GM18519 (cell line): ENCODE measurements around the gene SMAD5.

ENCODE experiments used
- ATAC-seq: cut with Tn5 transposase; IDR thresholded peaks from one replicate; pipeline ENCODE4 v1.9.1; 2021; ENCODE audit warnings: mild to moderate bottlenecking, moderate library complexity; ENCODE audit not compliant: unreplicated experiment, low FRiP score

The SMAD5 gene

DNA sequence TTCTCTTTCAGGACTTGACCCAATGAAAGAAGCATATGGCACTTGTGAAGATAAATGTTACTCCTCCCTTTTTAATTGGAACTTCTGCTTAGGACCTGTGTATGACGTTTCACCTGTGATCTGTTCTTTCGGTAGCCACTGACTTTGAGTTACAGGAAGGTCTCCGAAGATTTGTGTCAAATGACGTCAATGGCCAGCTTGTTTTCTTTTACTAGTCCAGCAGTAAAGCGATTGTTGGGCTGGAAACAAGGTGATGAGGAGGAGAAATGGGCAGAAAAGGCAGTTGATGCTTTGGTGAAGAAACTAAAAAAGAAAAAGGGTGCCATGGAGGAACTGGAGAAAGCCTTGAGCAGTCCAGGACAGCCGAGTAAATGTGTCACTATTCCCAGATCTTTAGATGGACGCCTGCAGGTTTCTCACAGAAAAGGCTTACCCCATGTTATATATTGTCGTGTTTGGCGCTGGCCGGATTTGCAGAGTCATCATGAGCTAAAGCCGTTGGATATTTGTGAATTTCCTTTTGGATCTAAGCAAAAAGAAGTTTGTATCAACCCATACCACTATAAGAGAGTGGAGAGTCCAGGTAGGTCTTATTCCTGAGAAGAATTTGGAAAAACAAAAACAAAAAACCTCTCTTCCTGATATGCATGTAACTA is 21.1 kb downstream of the SMAD5 start:
- no peak for ATAC-seq

DNA sequence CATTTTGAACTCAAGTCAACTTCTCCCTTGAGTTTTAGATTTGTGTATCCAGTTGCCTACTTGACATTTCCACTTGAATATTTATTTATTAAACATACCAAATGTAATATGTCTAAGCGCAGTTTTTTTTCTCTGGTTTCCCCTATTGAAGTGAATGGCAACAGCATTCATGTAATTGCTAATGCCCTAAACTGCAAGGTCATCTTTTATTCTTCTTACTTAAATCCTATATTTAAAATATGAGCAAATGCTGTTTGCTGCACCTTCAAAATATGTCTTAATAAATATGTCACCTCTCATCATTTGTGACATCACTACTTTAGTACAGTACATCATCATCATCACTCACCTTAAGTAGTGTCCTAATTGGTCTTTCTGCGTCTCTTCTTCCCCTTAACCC is 22.4 kb downstream of the SMAD5 start:
- no peak for ATAC-seq

- no peak for ATAC-seq
These were observed 23.1 kb downstream of the SMAD5 start for GRCh38 chr5:136155761-136156160.

DNA sequence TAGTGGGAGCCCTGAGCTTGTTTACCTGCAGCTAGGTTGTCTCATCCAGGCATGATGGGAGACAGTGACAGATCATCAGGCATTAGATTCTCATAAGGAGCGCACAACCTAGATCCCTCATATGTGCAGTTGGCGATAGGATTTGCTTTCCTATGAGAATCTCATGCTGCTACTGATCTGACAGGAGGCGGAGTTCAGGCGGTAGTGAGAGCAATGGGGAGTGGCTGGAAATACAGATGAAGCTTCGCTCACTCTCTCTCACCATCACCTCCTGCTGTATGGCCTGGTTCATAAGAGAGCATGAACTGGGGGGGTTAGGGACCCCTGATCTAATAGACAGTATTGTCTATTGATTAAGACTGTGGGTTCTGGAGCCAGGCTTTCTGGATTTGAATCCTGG is 24.9 kb downstream of the SMAD5 start:
- ATAC-seq, result no peak

- ATAC-seq, result no peak
These were observed 26.8 kb downstream of the SMAD5 start for GRCh38 chr5:136159457-136159856.

- ATAC-seq, result no peak
These were observed 29.4 kb downstream of the SMAD5 start for GRCh38 chr5:136162008-136162407.

- no peak for ATAC-seq
These were observed 31.6 kb downstream of the SMAD5 start for GRCh38 chr5:136164226-136164625.

GRCh38 chr5:136166909-136167308 is 34.3 kb downstream of the SMAD5 start:
- peak; percentile 69 for ATAC-seq

GRCh38 chr5:136169218-136169617 is 36.6 kb downstream of the SMAD5 start:
- no peak for ATAC-seq

- ATAC-seq, result peak; percentile 72
These were observed 41.5 kb downstream of the SMAD5 start for GRCh38 chr5:136174021-136174659.

DNA sequence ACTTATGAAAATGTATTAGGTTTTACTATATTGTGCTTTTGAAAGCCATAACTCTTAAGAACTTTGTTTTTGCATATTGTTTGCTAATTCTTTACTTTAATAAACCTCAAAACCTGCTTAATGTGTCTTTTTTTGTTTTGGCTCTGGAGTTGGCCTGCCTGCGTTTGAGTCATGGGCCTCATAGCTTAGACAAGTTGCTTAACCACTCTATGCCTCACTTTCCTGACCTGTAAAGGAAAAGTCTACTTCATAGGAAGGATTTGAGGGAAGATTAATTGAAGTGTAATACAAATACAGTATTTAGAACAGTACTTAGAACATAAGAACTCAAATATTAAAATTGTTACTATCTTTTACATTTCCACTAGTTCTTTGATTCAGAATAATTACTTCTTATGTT is 50.0 kb downstream of the SMAD5 start:
- no peak for ATAC-seq

DNA sequence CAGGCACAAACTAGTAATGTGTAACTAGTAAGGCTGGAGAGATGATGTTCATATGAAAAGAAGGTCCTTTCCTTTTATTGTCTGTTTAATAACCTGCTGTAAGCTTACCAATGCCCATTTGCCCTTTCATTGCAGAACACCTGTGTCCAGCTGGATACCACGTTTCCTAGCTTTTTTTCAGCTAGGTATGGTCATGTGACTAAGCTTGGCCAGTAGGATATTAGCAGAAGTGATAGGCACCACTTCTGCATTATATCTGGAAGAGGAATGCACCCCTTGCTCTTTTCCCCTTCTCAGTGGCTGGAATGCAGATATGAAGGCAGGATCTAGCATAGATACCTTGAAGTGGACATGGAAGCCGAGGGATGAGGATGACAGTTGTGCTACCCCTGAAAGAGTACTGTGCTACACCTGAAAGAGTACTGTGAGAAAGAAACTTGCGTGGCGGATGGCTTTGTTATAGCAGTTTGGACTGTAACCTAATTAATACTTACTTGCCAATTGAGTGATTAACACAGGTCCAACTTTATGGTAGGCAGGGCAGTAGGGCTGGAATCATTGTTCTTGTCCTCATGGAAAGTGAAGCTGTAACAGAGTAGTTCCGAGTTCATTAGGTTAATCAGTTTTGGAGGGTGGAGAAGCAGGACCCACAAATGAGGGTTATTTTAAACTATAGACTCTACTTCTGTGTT is 53.5 kb downstream of the SMAD5 start:
- no peak for ATAC-seq

- no peak for ATAC-seq
These were observed 54.2 kb downstream of the SMAD5 start for GRCh38 chr5:136186796-136187195.

- no peak for ATAC-seq
These were observed 56.2 kb downstream of the SMAD5 start for GRCh38 chr5:136188859-136189258.

GRCh38 chr5:136190091-136190720 is 57.6 kb downstream of the SMAD5 start:
- ATAC-seq, result no peak

- ATAC-seq, result no peak
These were observed 58.3 kb downstream of the SMAD5 start for GRCh38 chr5:136190904-136191303.

DNA sequence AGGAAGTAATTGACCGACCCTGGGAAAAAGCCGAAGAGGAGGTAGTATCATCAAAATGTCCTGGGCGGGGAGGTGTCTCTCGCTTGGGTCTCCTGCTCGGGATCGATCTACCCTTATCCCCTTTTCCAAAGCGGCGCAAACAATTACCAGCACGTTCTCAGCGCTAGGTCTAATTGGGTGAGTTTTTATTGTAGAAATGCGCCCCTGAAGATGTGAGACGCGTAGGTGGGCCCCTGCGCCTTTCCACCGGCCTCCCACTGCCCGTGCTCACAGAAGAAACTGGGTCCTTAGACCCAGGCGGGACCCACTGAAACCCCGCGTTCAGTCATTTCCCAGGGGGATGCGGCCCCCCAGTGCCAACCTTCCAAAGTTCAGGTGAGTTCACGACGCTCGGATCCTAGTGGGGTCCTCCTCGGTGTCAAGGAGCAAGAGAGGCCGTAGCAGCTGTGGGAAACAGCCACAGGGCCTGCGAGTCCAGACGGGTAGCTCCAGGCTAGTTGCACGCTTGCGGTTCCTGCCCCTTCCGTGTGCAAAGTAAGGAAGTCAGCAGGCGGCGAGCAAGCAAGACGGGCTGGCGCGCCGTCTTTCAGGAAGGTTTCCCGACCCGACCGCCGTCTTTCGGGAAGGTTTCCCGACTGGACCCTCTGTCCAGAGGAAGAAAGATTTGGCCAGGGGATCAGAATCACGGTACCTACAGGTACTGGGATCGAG is 58.8 kb downstream of the SMAD5 start:
- no peak for ATAC-seq

GRCh38 chr5:136192015-136192525 is 59.4 kb downstream of the SMAD5 start:
- ATAC-seq, result no peak

DNA sequence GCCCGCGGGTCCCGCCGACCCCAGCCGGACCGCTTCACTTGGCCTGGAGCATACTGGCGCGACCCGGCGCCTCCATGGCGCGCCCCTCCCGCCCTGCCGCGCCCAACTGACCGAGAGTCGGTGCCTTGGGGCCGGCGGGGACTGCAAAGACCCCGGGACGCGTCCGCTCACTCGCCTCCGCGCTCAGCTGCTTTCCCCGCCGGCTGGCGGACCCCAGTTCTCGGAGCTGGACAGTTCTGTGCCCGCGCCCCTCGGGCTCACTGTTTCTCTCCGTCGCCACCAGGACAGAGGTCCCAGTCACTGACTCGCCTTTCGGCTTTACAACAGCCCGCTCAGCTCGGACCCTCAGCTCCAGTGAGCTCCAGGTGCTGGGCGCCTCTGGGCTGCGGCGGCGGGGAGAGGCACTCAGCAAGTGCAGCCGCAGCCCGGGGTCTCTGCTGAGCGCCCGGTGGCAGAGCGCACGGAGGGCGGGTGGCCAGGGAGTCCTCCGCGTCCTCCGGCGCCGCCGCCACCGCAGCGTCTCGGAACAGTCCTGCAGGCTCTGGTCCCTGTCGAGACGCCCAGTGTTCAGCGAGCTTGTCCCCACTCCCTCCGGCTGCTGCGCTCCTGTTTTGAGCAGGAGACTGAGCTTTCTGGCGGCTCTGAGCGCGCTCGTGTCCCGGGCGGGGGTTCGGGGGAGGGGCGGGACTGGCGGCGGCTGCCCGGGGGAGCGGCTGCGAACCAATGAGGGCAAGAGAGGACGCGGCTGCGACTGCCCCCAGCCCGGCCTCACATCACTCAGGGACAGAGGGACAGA is 60.1 kb downstream of the SMAD5 start, which contains the start of gene SMIM32:
Gene SMIM32, minus strand, starts transcription at position 637 of the 796 bp plus-strand sequence. CDS start 638 bp downstream, outside the sequence.
- ATAC-seq, result no peak
